ENCODE data around the gene ZDHHC14. TPM values are rescaled to one million over a fixed set of nuclear protein-coding genes. Genes with fewer than 3 reads are reported as not detected.

The ZDHHC14 gene
- total RNA-seq, 4 donors from 2014 or later = 11.4 to 20.8 (median 15.6) TPM

GRCh38 chr6:157679605-157680580 lies 298.9 kb downstream of the ZDHHC14 start:
- no peak overlapping the region for H3K4me3 ChIP-seq
- H3K36me3 ChIP-seq = no peaks in the 10 kb centered on the region
- no peak for TF ChIP-seq CTCF (IDR thresholded peaks at IDR 0.05)
- no peak for TF ChIP-seq POLR2A (IDR thresholded peaks at IDR 0.05)
- no peak for TF ChIP-seq EP300 (IDR thresholded peaks at IDR 0.05)
- H3K27me3 ChIP-seq = no peaks in the 10 kb centered on the region
- no peaks in the 10 kb centered on the region for H3K4me1 ChIP-seq
- no peak overlapping the region for H3K27ac ChIP-seq
- no peak for DNase-seq (ENCODE audit: low spot score in 2 of 2)
- 84% methylated on average over 8 of the region's 8 CpGs for WGBS, 2 donors
- H3K9me3 ChIP-seq = no peaks in the 10 kb centered on the region

GRCh38 chr6:157681041-157681650 lies 300.2 kb downstream of the ZDHHC14 start:
- no peaks in the 10 kb centered on the region for H3K4me1 ChIP-seq
- no peak overlapping the region for H3K4me3 ChIP-seq
- WGBS, 2 donors = 67 to 71% methylated on average over 18 of the region's 18 CpGs
- H3K27ac ChIP-seq = no peak overlapping the region
- no peaks in the 10 kb centered on the region for H3K27me3 ChIP-seq
- H3K9me3 ChIP-seq = no peaks in the 10 kb centered on the region
- DNase-seq (ENCODE audit: low spot score in 2 of 2) = no peak
- H3K36me3 ChIP-seq = no peaks in the 10 kb centered on the region
- TF ChIP-seq CTCF (IDR thresholded peaks at IDR 0.05) (no peak), POLR2A (IDR thresholded peaks at IDR 0.05) (no peak), EP300 (IDR thresholded peaks at IDR 0.05) (no peak)

GRCh38 chr6:157682856-157683481 lies 302.0 kb downstream of the ZDHHC14 start:
- WGBS, 2 donors = 72 to 79% methylated on average over 7 of the region's 7 CpGs
- Histone ChIP-seq H3K27ac (no peak overlapping the region), H3K9me3 (no peaks in the 10 kb centered on the region), H3K27me3 (no peaks in the 10 kb centered on the region), H3K36me3 (no peaks in the 10 kb centered on the region), H3K4me3 (no peak overlapping the region), H3K4me1 (no peaks in the 10 kb centered on the region)
- DNase-seq (ENCODE audit: low spot score in 2 of 2) = no peak
- peak in 1 of 2 donors; percentile 22 for TF ChIP-seq EP300 (IDR thresholded peaks at IDR 0.05)
- TF ChIP-seq POLR2A (IDR thresholded peaks at IDR 0.05) = no peak

GRCh38 chr6:157683707-157684106 lies 302.7 kb downstream of the ZDHHC14 start:
- Histone ChIP-seq H3K4me3 (no peak overlapping the region), H3K36me3 (no peaks in the 10 kb centered on the region), H3K9me3 (no peaks in the 10 kb centered on the region), H3K27me3 (no peaks in the 10 kb centered on the region), H3K4me1 (no peaks in the 10 kb centered on the region), H3K27ac (no peak overlapping the region)
- 91 to 94% methylated on average over 8 of the region's 8 CpGs for WGBS, 2 donors
- no peak for DNase-seq (ENCODE audit: low spot score in 2 of 2)
- TF ChIP-seq POLR2A (IDR thresholded peaks at IDR 0.05) (no peak), EP300 (IDR thresholded peaks at IDR 0.05) (no peak), CTCF (IDR thresholded peaks at IDR 0.05) (no peak)

- no peak for DNase-seq (ENCODE audit: low spot score in 2 of 2)
- Histone ChIP-seq H3K36me3 (no peaks in the 10 kb centered on the region), H3K4me1 (no peaks in the 10 kb centered on the region), H3K27me3 (no peaks in the 10 kb centered on the region), H3K9me3 (no peaks in the 10 kb centered on the region), H3K4me3 (no peak overlapping the region), H3K27ac (no peak overlapping the region)
- TF ChIP-seq CTCF (IDR thresholded peaks at IDR 0.05) (no peak), POLR2A (IDR thresholded peaks at IDR 0.05) (no peak), EP300 (IDR thresholded peaks at IDR 0.05) (no peak)
- 83 to 89% methylated on average over 11 to 12 of the region's 12 CpGs for WGBS, 2 donors
Observed at GRCh38 chr6:157684620-157685299, 303.8 kb downstream of the ZDHHC14 start.
